ENCODE data around the gene FGR. TPM values are rescaled to one million over a fixed set of nuclear protein-coding genes. Genes with fewer than 3 reads are reported as not detected.

FGR gene
- total and polyA plus RNA-seq, 2 donors (not counting 1 experiment from before 2014, with no cell fraction given): 57.0 to 295 TPM

- H3K36me3 ChIP-seq (replicated peaks in 1 of 2; ENCODE audit: control extremely low read depth in 1 of 2, control insufficient read depth in 1 of 2, extremely low read depth in 1 of 2, insufficient read depth in 2 of 2, low read length in 1 of 2): no peaks in the 10 kb centered on the region
- peaks cover 93% of the 10 kb centered on the region for H3K79me2 ChIP-seq (ENCODE audit: control insufficient read depth, insufficient read depth, low read length)
- 41% methylated on average over 7 of the region's 9 CpGs for WGBS (ENCODE audit: insufficient coverage)
- ATAC-seq (ENCODE audit: low read depth) (no peak), DNase-seq (no peak)
- H3K27me3 Mint-ChIP-seq: no peaks in the 10 kb centered on the region
- H3K4me1 ChIP-seq (ENCODE audit: control insufficient read depth in 2 of 2, insufficient read depth in 2 of 2, low read length in 2 of 2): peaks cover 60 to 85% of the 10 kb centered on the region in 2 donors
- H4K20me1 ChIP-seq (ENCODE audit: control insufficient read depth, insufficient read depth, low read length, poor library complexity, severe bottlenecking): peaks cover 72% of the 10 kb centered on the region
- no peak overlapping the region for H3K4me3 ChIP-seq (ENCODE audit: control extremely low read depth in 1 of 5, extremely low read depth in 1 of 5, insufficient read depth in 1 of 5, low read depth in 2 of 5, low read length in 4 of 5)
- peak overlapping the region; percentile 63 for H3K27ac Mint-ChIP-seq
- H3K9me3 Mint-ChIP-seq (ENCODE audit: insufficient read depth): no peaks in the 10 kb centered on the region
- H3K4me3 Mint-ChIP-seq: no peak overlapping the region
- H3K9me3 ChIP-seq (ENCODE audit: control extremely low read depth in 1 of 3, control insufficient read depth in 2 of 3, insufficient read depth in 1 of 3, low read length in 2 of 3): no peaks in the 10 kb centered on the region
- peaks cover 41% of the 10 kb centered on the region for H3K4me1 Mint-ChIP-seq
- peak overlapping the region; percentile 18 for H3K4me2 ChIP-seq (replicated peaks; ENCODE audit: low read depth, low read length, poor library complexity, severe bottlenecking)
- no peaks in the 10 kb centered on the region for H3K27me3 ChIP-seq (replicated peaks in 1 of 4; ENCODE audit: control extremely low read depth in 1 of 4, control insufficient read depth in 3 of 4, insufficient read depth in 4 of 4, low read length in 3 of 4)
- no peak overlapping the region for H3K9ac ChIP-seq (ENCODE audit: low read length)
- intact Hi-C loops (cut with micrococcal nuclease): loop anchor here (2.0 to 10.0 kb wide), 2 partner anchors 109 to 125 kb away; partner anchors contain the start of genes FAM76A and WASF2
- ChIA-PET CTCF (interaction anchor here (0.9 to 9.8 kb wide), 11 partner anchors 8 to 299 kb away, joined by 3 to 135 read pairs (median 5); no protein-coding TSS in a partner anchor), POLR2A (interaction anchor here (0.6 to 1.2 kb wide), 5 partner anchors 22 to 234 kb away, joined by 3 to 8 read pairs (median 5); no protein-coding TSS in a partner anchor)
- no peak overlapping the region for H3K27ac ChIP-seq (ENCODE audit: low read length in 2 of 2)
- no peak overlapping the region for H2AFZ ChIP-seq (ENCODE audit: insufficient read depth, low read depth, low read length, poor library complexity, severe bottlenecking)
- TF ChIP-seq CTCF (IDR thresholded peaks at IDR 0.05) (no peak), EZH2 (IDR thresholded peaks at IDR 0.05; ENCODE audit: borderline replicate concordance, insufficient read depth, low read depth, low read length, poor library complexity, severe bottlenecking) (no peak)
Observed at GRCh38 chr1:27599605-27600497, 35.1 kb downstream of the FGR start.
